Endothelial cell of umbilical vein (primary cell): ENCODE measurements around the gene PTTG1. TPM values are rescaled to one million over a fixed set of nuclear protein-coding genes. Genes with fewer than 3 reads are reported as not detected.

ENCODE experiments used
- BruUV-seq: library from RNA; stranded (reverse); fragments of 400-500 nt; replicated peaks from 2 replicates; lab custom pipeline; 2021; lab: Mats Ljungman, UMichigan
- CTCF ChIA-PET: fragments of 300-600, 350-600 bp; sonication (Branson Sonifier 250); formaldehyde crosslinking; loops from one replicate; lab custom pipeline; 2021; ENCODE audit warnings: antibody characterized with exemption, inconsistent platforms; lab: Charles Lee
- POLR2A ChIA-PET: fragments of 300-600, 350-600 bp; sonication (Branson Sonifier 250); formaldehyde crosslinking; loops from one replicate; lab custom pipeline; 2021; ENCODE audit warnings: antibody characterized with exemption, inconsistent platforms; lab: Charles Lee
- DNase-seq: peaks from one replicate; pipeline ENCODE4 v3.0.0-alpha.2; 2011; ENCODE audit warnings: low read depth, low spot score
- FAIRE-seq: peaks from 2 replicates; lab custom pipeline; 2011; peaks lifted over from hg19 to GRCh38; lab: Jason Lieb, UNC
- H2AFZ ChIP-seq: 2 replicates; pipeline ENCODE4 v1.6.0; 2012; ENCODE audit warnings: low read depth, low read length, control low read depth, inconsistent platforms
- H3K27ac ChIP-seq: 2 replicates; pipeline ENCODE4 v1.5.1; 2011; ENCODE audit warnings: low read depth, mild to moderate bottlenecking, control low read depth, low read length, moderate library complexity; ENCODE audit not compliant: insufficient read depth
- H3K27me3 ChIP-seq, 2 experiments: 2 replicates each; pipeline versions ENCODE4 v1.6.0 to v1.6.1; 2011; ENCODE audit warnings: low read length in 2 of 2, mixed read lengths in 1 of 2; ENCODE audit not compliant: control insufficient read depth in 2 of 2, insufficient read depth in 2 of 2
- H3K36me3 ChIP-seq, 2 experiments: 2 replicates in 1 of 2; 3 replicates in 1 of 2; pipeline ENCODE4 v1.5.1; 2011; ENCODE audit warnings: low read length in 2 of 2, mild to moderate bottlenecking in 1 of 2, moderate library complexity in 1 of 2; ENCODE audit not compliant: control insufficient read depth in 2 of 2, insufficient read depth in 2 of 2; ENCODE audit errors: extremely low read depth in 1 of 2
- H3K4me1 ChIP-seq: 3 replicates; pipeline ENCODE4 v1.5.1; 2011; ENCODE audit warnings: mild to moderate bottlenecking, low read length; ENCODE audit not compliant: control insufficient read depth, insufficient read depth; ENCODE audit errors: extremely low read depth
- H3K4me2 ChIP-seq: 2 replicates; pipeline ENCODE4 v1.6.1; 2011; ENCODE audit warnings: low read length, control low read depth, mixed read lengths; ENCODE audit not compliant: insufficient read depth
- H3K4me3 ChIP-seq, 3 experiments: fragments of 200-600 bp in 1 of 3; sonication (generic), shearing (Covaris generic) in 1 of 3; replicated peaks in 1 of 3; 2 replicates each; pipeline ENCODE4 v1.5.1; 2011 to 2016; ENCODE audit warnings: control low read depth in 3 of 3, low read length in 3 of 3, mild to moderate bottlenecking in 2 of 3, inconsistent platforms in 1 of 3, low read depth in 1 of 3, moderate library complexity in 1 of 3; ENCODE audit not compliant: insufficient read depth in 1 of 3
- H3K79me2 ChIP-seq: 2 replicates; pipeline ENCODE4 v1.6.0; 2012; ENCODE audit warnings: low read length, inconsistent platforms; ENCODE audit not compliant: control insufficient read depth, insufficient read depth
- H3K9ac ChIP-seq: replicated peaks from 2 replicates; pipeline ENCODE3; 2011; ENCODE audit warnings: low read length, control low read depth; ENCODE audit not compliant: insufficient read depth; ENCODE audit errors: extremely low read depth
- H3K9me1 ChIP-seq: replicated peaks from 3 replicates; pipeline ENCODE4 v1.6.0; 2011; ENCODE audit warnings: mild to moderate bottlenecking, low read length; ENCODE audit not compliant: control insufficient read depth, insufficient read depth; ENCODE audit errors: extremely low read depth
- H3K9me3 ChIP-seq: replicated peaks from 2 replicates; pipeline ENCODE4 v1.5.1; 2012; ENCODE audit warnings: low read length, inconsistent platforms; ENCODE audit not compliant: control insufficient read depth, insufficient read depth
- H4K20me1 ChIP-seq: replicated peaks from 2 replicates; pipeline ENCODE3; 2011; ENCODE audit warnings: mild to moderate bottlenecking, low read length; ENCODE audit not compliant: control insufficient read depth, insufficient read depth; ENCODE audit errors: extremely low read depth
- EZH2 ChIP-seq: IDR thresholded peaks from 2 replicates; pipeline ENCODE4 v1.6.1; 2012; ENCODE audit warnings: borderline replicate concordance, low read depth, mild to moderate bottlenecking, moderate library complexity, low read length, inconsistent platforms; ENCODE audit not compliant: severe bottlenecking
- FOS ChIP-seq: IDR thresholded peaks from 2 replicates; pipeline ENCODE4 v1.6.1; 2011; ENCODE audit warnings: mild to moderate bottlenecking, low read length, moderate library complexity, borderline replicate concordance; ENCODE audit not compliant: insufficient read depth
- GATA2 ChIP-seq: IDR thresholded peaks from 2 replicates; pipeline ENCODE4 v1.7.0; 2011; ENCODE audit warnings: low read depth, mild to moderate bottlenecking, moderate library complexity, mixed read lengths, low read length; ENCODE audit not compliant: insufficient read length, insufficient read depth
- JUN ChIP-seq: IDR thresholded peaks from 2 replicates; pipeline ENCODE4 v1.6.1; 2011; ENCODE audit warnings: borderline replicate concordance, low read depth; ENCODE audit not compliant: insufficient read length, insufficient read depth
- MYC ChIP-seq: IDR thresholded peaks from one replicate; pipeline ENCODE4 v1.6.1; 2011; ENCODE audit warnings: mild to moderate bottlenecking, low read depth, low read length
- POLR2A ChIP-seq: IDR thresholded peaks from 2 replicates; pipeline ENCODE4 v1.6.1; 2012; ENCODE audit warnings: low read depth, mild to moderate bottlenecking, control low read depth, low read length
- POLR2AphosphoS5 ChIP-seq: IDR thresholded peaks from 2 replicates; pipeline ENCODE4 v1.6.1; 2012; ENCODE audit warnings: low read depth, mild to moderate bottlenecking, control low read depth, low read length, moderate library complexity; ENCODE audit not compliant: insufficient read depth
- dilution Hi-C: fragments of 300-500 bp; cut with MboI; formaldehyde crosslinking; loops from one replicate; pipeline ENCODE4 v1.15.0; 2019; ENCODE audit warnings: low sequenced_read_pairs; ENCODE audit not compliant: extremely low pct_ligation_motif_present
- intact Hi-C: fragments of 100-400 bp; cut with micrococcal nuclease; formaldehyde crosslinking; loops from one replicate; pipeline ENCODE4 v1.10.0; 2022
- polyA plus RNA-seq, 4 experiments: library from polyadenylated mRNA; depleted of rRNA in 3 of 4; stranded (reverse) in 3 of 4; unstranded in 1 of 4; fragments of >200 nt; gene quantifications; 2 replicates each; pipeline versions ENCODE4 v1.2.1 to v1.2.3, GENCODE V29; 2011 to 2012; ENCODE audit warnings: missing spikeins in 1 of 4
- total RNA-seq: library from RNA; stranded (reverse); gene quantifications from 2 replicates; pipeline ENCODE4 v1.2.3, GENCODE V29; 2021
- TF ChIP-seq, protein P1 (sequence below): IDR thresholded peaks from 2 replicates; pipeline ENCODE4 v1.6.1; 2011; ENCODE audit not compliant: insufficient read depth, insufficient read length
- TF ChIP-seq, protein P2 (sequence below), 2 donors: IDR thresholded peaks; 1 replicate in 1 of 2; 2 replicates in 1 of 2; pipeline ENCODE4 v1.5.1; 2011; ENCODE audit warnings: low read length in 2 of 2, mild to moderate bottlenecking in 2 of 2, moderate library complexity in 2 of 2, control low read depth in 1 of 2, inconsistent platforms in 1 of 2, low read depth in 1 of 2; ENCODE audit not compliant: insufficient read depth in 1 of 2; ENCODE audit errors: extremely low read depth in 1 of 2

Gene PTTG1
- total and polyA plus RNA-seq, 2 donors (not counting 3 experiments of a cell fraction or from before 2014, with no cell fraction given), result 140 to 157 TPM

DNA sequence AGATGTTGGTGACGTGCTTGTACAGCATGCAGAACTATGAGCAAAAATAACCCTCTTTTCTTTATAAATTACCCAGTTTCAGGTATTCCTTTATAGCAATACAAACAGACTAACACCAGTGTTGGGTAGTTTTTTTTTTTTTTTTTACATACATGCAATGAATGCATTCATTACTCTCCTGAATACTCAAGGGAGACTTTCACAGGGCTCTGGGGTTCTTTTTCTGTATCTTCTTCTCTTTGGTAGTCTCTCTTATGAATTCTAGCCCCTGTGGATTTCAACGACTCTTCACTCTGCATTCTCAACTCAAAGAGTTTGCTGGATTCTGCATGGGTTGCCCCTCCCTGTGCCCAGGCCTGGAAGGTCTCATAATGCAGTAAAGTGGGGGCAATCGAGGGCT lies 27.8 kb downstream of the PTTG1 start:
- Histone ChIP-seq H3K4me2 (no peak overlapping the region), H3K79me2 (no peaks in the 10 kb centered on the region), H3K4me3 (no peak overlapping the region), H3K27me3 (no peaks in the 10 kb centered on the region), H3K4me1 (peaks cover 41% of the 10 kb centered on the region), H3K27ac (peak overlapping the region; percentile 97), H3K9ac (peak overlapping the region; percentile 41), H3K9me1 (no peaks in the 10 kb centered on the region), H3K9me3 (no peaks in the 10 kb centered on the region), H3K36me3 (no peaks in the 10 kb centered on the region), H4K20me1 (no peaks in the 10 kb centered on the region), H2AFZ (no peak overlapping the region)
- FAIRE-seq (no peak), DNase-seq (no peak)
- ChIA-PET POLR2A (interaction anchor here (1.1 kb wide), 1 partner anchor 15 kb away, joined by 3 read pairs; no protein-coding TSS in a partner anchor), CTCF (interaction anchor here (1.5 to 3.4 kb wide), 2 partner anchors 11 kb away, joined by 4 to 18 read pairs; no protein-coding TSS in a partner anchor)
- TF ChIP-seq FOS, result no peak
- TF ChIP-seq, protein P1, sequence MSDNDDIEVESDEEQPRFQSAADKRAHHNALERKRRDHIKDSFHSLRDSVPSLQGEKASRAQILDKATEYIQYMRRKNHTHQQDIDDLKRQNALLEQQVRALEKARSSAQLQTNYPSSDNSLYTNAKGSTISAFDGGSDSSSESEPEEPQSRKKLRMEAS, result no peak
- TF ChIP-seq JUN, result no peak
- TF ChIP-seq GATA2, result no peak
- no peak for TF ChIP-seq POLR2AphosphoS5
- TF ChIP-seq, protein P2, sequence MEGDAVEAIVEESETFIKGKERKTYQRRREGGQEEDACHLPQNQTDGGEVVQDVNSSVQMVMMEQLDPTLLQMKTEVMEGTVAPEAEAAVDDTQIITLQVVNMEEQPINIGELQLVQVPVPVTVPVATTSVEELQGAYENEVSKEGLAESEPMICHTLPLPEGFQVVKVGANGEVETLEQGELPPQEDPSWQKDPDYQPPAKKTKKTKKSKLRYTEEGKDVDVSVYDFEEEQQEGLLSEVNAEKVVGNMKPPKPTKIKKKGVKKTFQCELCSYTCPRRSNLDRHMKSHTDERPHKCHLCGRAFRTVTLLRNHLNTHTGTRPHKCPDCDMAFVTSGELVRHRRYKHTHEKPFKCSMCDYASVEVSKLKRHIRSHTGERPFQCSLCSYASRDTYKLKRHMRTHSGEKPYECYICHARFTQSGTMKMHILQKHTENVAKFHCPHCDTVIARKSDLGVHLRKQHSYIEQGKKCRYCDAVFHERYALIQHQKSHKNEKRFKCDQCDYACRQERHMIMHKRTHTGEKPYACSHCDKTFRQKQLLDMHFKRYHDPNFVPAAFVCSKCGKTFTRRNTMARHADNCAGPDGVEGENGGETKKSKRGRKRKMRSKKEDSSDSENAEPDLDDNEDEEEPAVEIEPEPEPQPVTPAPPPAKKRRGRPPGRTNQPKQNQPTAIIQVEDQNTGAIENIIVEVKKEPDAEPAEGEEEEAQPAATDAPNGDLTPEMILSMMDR (IDR thresholded peaks at IDR 0.05; ENCODE audit: extremely low read depth in 1 of 2, insufficient read depth in 1 of 2, low read depth in 1 of 2, low read length in 2 of 2), result no peak
- no peak for TF ChIP-seq POLR2A
- no peak for TF ChIP-seq EZH2
- no peak for TF ChIP-seq MYC
- intact Hi-C loops (no loop called here), dilution Hi-C loops (no loop called here)
- no TSS peak for BruUV-seq
